ENCODE measurements around the gene CTAG1A. TPM values are rescaled to one million over a fixed set of nuclear protein-coding genes. Genes with fewer than 3 reads are reported as not detected.

The CTAG1A gene
- total and polyA plus RNA-seq, 9 of the 15 experiments (the other 6 are each of a cell fraction or from before 2014, with no cell fraction given): 0.32 TPM; not detected in 8

GRCh38 chrX:154546354-154547244 lies 38.3 kb upstream of the CTAG1A start, which contains the start of gene G6PD (continued):
- TF ChIP-seq, protein P1, sequence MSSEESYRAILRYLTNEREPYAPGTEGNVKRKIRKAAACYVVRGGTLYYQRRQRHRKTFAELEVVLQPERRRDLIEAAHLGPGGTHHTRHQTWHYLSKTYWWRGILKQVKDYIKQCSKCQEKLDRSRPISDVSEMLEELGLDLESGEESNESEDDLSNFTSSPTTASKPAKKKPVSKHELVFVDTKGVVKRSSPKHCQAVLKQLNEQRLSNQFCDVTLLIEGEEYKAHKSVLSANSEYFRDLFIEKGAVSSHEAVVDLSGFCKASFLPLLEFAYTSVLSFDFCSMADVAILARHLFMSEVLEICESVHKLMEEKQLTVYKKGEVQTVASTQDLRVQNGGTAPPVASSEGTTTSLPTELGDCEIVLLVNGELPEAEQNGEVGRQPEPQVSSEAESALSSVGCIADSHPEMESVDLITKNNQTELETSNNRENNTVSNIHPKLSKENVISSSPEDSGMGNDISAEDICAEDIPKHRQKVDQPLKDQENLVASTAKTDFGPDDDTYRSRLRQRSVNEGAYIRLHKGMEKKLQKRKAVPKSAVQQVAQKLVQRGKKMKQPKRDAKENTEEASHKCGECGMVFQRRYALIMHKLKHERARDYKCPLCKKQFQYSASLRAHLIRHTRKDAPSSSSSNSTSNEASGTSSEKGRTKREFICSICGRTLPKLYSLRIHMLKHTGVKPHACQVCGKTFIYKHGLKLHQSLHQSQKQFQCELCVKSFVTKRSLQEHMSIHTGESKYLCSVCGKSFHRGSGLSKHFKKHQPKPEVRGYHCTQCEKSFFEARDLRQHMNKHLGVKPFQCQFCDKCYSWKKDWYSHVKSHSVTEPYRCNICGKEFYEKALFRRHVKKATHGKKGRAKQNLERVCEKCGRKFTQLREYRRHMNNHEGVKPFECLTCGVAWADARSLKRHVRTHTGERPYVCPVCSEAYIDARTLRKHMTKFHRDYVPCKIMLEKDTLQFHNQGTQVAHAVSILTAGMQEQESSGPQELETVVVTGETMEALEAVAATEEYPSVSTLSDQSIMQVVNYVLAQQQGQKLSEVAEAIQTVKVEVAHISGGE (CRISPR knock-in tag; IDR thresholded peaks at IDR 0.05): no peak; a peak in 1 of 6 replicates
- TF ChIP-seq SNRNP70 (optimal IDR thresholded peaks at IDR 0.05; ENCODE audit: low read depth, low read length) (no peak), HNRNPL (IDR thresholded peaks at IDR 0.05; ENCODE audit: low read depth, low read length) (0 out of 2 replicates have a peak, but pooled peaks have one; percentile 21), GTF2E2 (tag; IDR thresholded peaks at IDR 0.05) (peak; percentile 20; the same call in 1 of the 2 replicates), POLR2A (conservative IDR thresholded peaks at IDR 0.05) (peak; percentile 69), MAZ (CRISPR knock-in tag; conservative IDR thresholded peaks at IDR 0.05 in 1 of 2, IDR thresholded peaks at IDR 0.05 in 1 of 2) (peak in 1 of 2 experiments; percentile 25; a peak in 1 of 4 replicates), HNRNPLL (IDR thresholded peaks at IDR 0.05; ENCODE audit: low read depth, low read length, poor library complexity, severe bottlenecking) (peak; percentile 41), CREB1 (IDR thresholded peaks at IDR 0.05) (no peak), CREB1 (CRISPR knock-in tag; IDR thresholded peaks at IDR 0.05) (0 out of 2 replicates have a peak, but pooled peaks have one; percentile 32), ZBTB7A (IDR thresholded peaks at IDR 0.05; ENCODE audit: borderline replicate concordance, control insufficient read depth, low read depth, low read length) (peak; percentile 77; the same call in 1 of the 2 replicates), KAT2B (IDR thresholded peaks at IDR 0.05; ENCODE audit: low read depth, low read length) (no peak), NCOA1 (IDR thresholded peaks at IDR 0.05; ENCODE audit: low read depth) (no peak), PHF8 (IDR thresholded peaks at IDR 0.05; ENCODE audit: borderline replicate concordance, low read length) (peak; percentile 64; the same call in 1 of the 2 replicates), SPI1 (IDR thresholded peaks at IDR 0.05; ENCODE audit: borderline replicate concordance, low read depth, low read length) (peak; percentile 14; the same call in 1 of the 2 replicates)
- TF ChIP-seq, protein P2, sequence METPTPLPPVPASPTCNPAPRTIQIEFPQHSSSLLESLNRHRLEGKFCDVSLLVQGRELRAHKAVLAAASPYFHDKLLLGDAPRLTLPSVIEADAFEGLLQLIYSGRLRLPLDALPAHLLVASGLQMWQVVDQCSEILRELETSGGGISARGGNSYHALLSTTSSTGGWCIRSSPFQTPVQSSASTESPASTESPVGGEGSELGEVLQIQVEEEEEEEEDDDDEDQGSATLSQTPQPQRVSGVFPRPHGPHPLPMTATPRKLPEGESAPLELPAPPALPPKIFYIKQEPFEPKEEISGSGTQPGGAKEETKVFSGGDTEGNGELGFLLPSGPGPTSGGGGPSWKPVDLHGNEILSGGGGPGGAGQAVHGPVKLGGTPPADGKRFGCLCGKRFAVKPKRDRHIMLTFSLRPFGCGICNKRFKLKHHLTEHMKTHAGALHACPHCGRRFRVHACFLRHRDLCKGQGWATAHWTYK (CRISPR knock-in tag; IDR thresholded peaks at IDR 0.05): peak; percentile 27; the same call in 1 of the 2 replicates
- TF ChIP-seq, protein P3, sequence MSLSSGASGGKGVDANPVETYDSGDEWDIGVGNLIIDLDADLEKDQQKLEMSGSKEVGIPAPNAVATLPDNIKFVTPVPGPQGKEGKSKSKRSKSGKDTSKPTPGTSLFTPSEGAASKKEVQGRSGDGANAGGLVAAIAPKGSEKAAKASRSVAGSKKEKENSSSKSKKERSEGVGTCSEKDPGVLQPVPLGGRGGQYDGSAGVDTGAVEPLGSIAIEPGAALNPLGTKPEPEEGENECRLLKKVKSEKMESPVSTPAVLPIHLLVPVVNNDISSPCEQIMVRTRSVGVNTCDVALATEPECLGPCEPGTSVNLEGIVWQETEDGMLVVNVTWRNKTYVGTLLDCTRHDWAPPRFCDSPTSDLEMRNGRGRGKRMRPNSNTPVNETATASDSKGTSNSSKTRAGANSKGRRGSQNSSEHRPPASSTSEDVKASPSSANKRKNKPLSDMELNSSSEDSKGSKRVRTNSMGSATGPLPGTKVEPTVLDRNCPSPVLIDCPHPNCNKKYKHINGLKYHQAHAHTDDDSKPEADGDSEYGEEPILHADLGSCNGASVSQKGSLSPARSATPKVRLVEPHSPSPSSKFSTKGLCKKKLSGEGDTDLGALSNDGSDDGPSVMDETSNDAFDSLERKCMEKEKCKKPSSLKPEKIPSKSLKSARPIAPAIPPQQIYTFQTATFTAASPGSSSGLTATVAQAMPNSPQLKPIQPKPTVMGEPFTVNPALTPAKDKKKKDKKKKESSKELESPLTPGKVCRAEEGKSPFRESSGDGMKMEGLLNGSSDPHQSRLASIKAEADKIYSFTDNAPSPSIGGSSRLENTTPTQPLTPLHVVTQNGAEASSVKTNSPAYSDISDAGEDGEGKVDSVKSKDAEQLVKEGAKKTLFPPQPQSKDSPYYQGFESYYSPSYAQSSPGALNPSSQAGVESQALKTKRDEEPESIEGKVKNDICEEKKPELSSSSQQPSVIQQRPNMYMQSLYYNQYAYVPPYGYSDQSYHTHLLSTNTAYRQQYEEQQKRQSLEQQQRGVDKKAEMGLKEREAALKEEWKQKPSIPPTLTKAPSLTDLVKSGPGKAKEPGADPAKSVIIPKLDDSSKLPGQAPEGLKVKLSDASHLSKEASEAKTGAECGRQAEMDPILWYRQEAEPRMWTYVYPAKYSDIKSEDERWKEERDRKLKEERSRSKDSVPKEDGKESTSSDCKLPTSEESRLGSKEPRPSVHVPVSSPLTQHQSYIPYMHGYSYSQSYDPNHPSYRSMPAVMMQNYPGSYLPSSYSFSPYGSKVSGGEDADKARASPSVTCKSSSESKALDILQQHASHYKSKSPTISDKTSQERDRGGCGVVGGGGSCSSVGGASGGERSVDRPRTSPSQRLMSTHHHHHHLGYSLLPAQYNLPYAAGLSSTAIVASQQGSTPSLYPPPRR (CRISPR knock-in tag; IDR thresholded peaks at IDR 0.05; ENCODE audit: borderline replicate concordance): peak; percentile 49; the same call in 1 of the 2 replicates
